ENCODE data around the gene CDH11.

Gene CDH11

GRCh38 chr16:65070831-65071432 is 50.9 kb downstream of the CDH11 start:
- DNase-seq (ENCODE audit: low read depth), result no peak

GRCh38 chr16:65069766-65070165 is 52.1 kb downstream of the CDH11 start:
- DNase-seq (ENCODE audit: low read depth), result no peak

GRCh38 chr16:65069065-65069464 is 52.8 kb downstream of the CDH11 start:
- DNase-seq (ENCODE audit: low read depth), result no peak

- DNase-seq (ENCODE audit: low read depth), result no peak
Observed at GRCh38 chr16:65068151-65068740, 53.6 kb downstream of the CDH11 start.

GRCh38 chr16:65066651-65067050 is 55.2 kb downstream of the CDH11 start:
- no peak for DNase-seq (ENCODE audit: low read depth)

GRCh38 chr16:65065031-65065430 is 56.8 kb downstream of the CDH11 start:
- DNase-seq (ENCODE audit: low read depth), result no peak

GRCh38 chr16:65064131-65064530 is 57.7 kb downstream of the CDH11 start:
- DNase-seq (ENCODE audit: low read depth), result no peak

GRCh38 chr16:65062736-65063583 is 58.9 kb downstream of the CDH11 start:
- no peak for DNase-seq (ENCODE audit: low read depth)

GRCh38 chr16:65061935-65062518 is 59.8 kb downstream of the CDH11 start:
- no peak for DNase-seq (ENCODE audit: low read depth)

- no peak for DNase-seq (ENCODE audit: low read depth)
Observed at GRCh38 chr16:65061263-65061662, 60.6 kb downstream of the CDH11 start.

- no peak for DNase-seq (ENCODE audit: low read depth)
Observed at GRCh38 chr16:65059406-65059980, 62.4 kb downstream of the CDH11 start.

- no peak for DNase-seq (ENCODE audit: low read depth)
Observed at GRCh38 chr16:65057184-65057583, 64.7 kb downstream of the CDH11 start.

- DNase-seq (ENCODE audit: low read depth), result no peak
Observed at GRCh38 chr16:65054457-65054856, 67.4 kb downstream of the CDH11 start.

- no peak for DNase-seq (ENCODE audit: low read depth)
Observed at GRCh38 chr16:65049679-65050078, 72.2 kb downstream of the CDH11 start.

- DNase-seq (ENCODE audit: low read depth), result no peak
Observed at GRCh38 chr16:65045961-65046360, 75.9 kb downstream of the CDH11 start.

- no peak for DNase-seq (ENCODE audit: low read depth)
Observed at GRCh38 chr16:65044873-65045272, 77.0 kb downstream of the CDH11 start.

GRCh38 chr16:65044026-65044425 is 77.8 kb downstream of the CDH11 start:
- no peak for DNase-seq (ENCODE audit: low read depth)

GRCh38 chr16:65042438-65043365 is 79.2 kb downstream of the CDH11 start:
- no peak for DNase-seq (ENCODE audit: low read depth)

GRCh38 chr16:65041667-65042066 is 80.2 kb downstream of the CDH11 start:
- DNase-seq (ENCODE audit: low read depth), result no peak

- no peak for DNase-seq (ENCODE audit: low read depth)
Observed at GRCh38 chr16:65038100-65038499, 83.8 kb downstream of the CDH11 start.

GRCh38 chr16:65037556-65037955 is 84.3 kb downstream of the CDH11 start:
- no peak for DNase-seq (ENCODE audit: low read depth)
